Right cardiac atrium (tissue), 5 donors: ENCODE results near the gene MAB21L4. TPM values are rescaled to one million over a fixed set of nuclear protein-coding genes. Genes with fewer than 3 reads are reported as not detected.

Source experiments
- ATAC-seq, 2 donors: fragments of 200-7000 bp; cut with Tn5 transposase; one replicate each; pipeline versions ENCODE4 v1.8.0 to v1.9.1; 2020; ENCODE audit warnings: moderate library complexity in 2 of 2, mild to moderate bottlenecking in 1 of 2
- DNase-seq, 3 donors: peaks; one replicate each; pipeline ENCODE4 v3.0.0-alpha.2; 2020
- H3K27ac ChIP-seq: one replicate; pipeline ENCODE4 v1.5.1; 2013; ENCODE audit warnings: mild to moderate bottlenecking, low read length, control low read depth, moderate library complexity
- H3K27me3 ChIP-seq: one replicate; pipeline ENCODE4 v1.6.1; 2013; ENCODE audit not compliant: control insufficient read depth, insufficient read depth
- H3K4me1 ChIP-seq: one replicate; pipeline ENCODE4 v1.6.1; 2013; ENCODE audit warnings: low read length; ENCODE audit not compliant: control insufficient read depth, insufficient read depth
- H3K4me3 ChIP-seq: one replicate; pipeline ENCODE4 v1.5.1; 2013; ENCODE audit warnings: low read length, control low read depth
- H3K9me3 ChIP-seq: one replicate; pipeline ENCODE4 v1.6.1; 2013; ENCODE audit warnings: low read length; ENCODE audit not compliant: control insufficient read depth
- WGBS: extraction: QIAGEN DNeasy Blood & Tissue Kit; methylation state at CpG from one replicate; pipeline ENCODE4 v1.1.7; 2013; 5-methylcytosine and 5-hydroxymethylcytosine counted together
- intact Hi-C, 4 donors: fragments of 100-400 bp; cut with DNase I; formaldehyde crosslinking; loops; one replicate each; pipeline versions ENCODE4 v1.11.0 to v1.14.0; 2022 to 2023
- polyA plus RNA-seq: library from polyadenylated mRNA; stranded (reverse); fragments of 200-250 nt; gene quantifications from one replicate; pipeline ENCODE4 v1.2.3, GENCODE V29; 2013
- total RNA-seq, 4 donors: library from RNA; stranded (reverse); fragmentation: NEBNext Ultra II Directional; extraction: Animal tissue kit (Norgen Biotek cat#: 25700); gene quantifications; one replicate each; pipeline ENCODE4 v1.2.1, GENCODE V29; 2021
- donor health status: healthy with polysubstance abuse.
- donor health status: DM: no; HTN: yes; CAD: no.
- donor health status: DM: no; HTN: no; CAD: no.
- donor health status: DM: no; HTN: yes; CAD: no; lungs with severe emphysema.
- donor health status: DM: yes; HTN: yes; CAD: no.

MAB21L4 gene
- total and polyA plus RNA-seq, 5 donors: not detected

DNA sequence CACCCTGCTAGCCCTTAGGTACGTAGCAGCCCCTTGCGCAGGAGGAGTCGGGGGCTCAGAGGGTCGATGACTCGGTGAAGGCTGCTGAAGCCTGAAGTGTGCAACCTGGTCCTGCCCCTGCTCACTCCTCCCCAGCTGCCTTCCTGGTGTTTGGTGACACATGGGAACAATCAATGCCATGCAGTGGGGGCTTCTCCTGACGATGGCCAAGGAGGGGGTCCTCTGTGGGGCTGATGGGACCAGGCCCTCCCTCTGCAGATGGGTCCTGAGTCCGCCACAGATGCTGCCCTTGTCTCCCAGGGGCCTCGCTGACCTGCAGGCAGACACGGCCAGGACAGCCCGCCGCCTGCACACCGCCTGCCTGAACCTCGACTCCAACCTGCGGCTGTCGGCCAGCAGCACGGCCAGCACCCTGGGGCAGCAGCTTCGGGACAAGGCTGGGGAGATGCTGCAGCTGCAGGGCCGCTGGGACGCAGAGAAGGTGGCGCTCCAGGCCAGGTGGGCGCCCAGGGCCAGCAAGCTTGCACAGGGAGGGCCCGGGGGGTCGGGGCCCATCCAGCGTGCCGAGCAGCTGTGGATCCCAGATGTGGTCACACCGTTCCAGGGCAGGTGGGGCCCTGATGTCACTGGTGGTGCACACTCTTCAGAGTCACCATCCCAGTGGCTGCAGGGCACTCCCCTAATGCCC is 34.8 kb upstream of the MAB21L4 start:
- H3K9me3 ChIP-seq: no peaks in the 10 kb centered on the region
- no peaks in the 10 kb centered on the region for H3K27me3 ChIP-seq
- H3K27ac ChIP-seq: no peak overlapping the region
- ATAC-seq: no peak
- 81% methylated on average over 26 of the region's 26 CpGs for WGBS
- peak in 1 of 3 donors; percentile 42 for DNase-seq
- H3K4me3 ChIP-seq: no peak overlapping the region
- intact Hi-C loops: no loop called here
- H3K4me1 ChIP-seq: no peaks in the 10 kb centered on the region

DNA sequence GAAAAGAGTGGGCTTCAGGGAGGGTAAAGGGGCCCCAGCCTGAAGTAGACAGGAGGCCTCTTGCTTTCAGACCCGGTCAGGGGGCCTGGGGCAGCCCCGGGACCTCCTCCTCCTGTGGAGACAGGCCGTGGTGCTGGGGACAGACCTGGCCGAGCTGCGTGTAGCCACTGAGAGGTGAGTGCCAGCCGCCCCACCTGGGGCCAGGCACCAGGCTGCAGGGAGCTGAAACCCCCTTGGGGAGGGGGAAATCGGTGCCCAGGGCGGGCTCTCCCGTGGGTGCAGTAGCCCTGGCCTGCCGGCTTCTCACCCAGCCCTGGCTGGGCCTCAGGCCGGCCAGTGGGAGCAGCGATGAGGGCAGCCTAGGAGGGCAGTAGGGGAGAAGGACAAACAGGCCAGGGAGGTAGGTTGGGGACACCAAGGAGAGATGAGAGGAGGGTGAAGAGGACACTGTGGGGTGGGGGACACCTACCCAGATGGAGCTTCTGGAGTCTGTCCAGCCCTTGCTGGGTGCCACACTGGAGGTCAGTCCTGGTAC is 34.2 kb upstream of the MAB21L4 start:
- Histone ChIP-seq H3K27ac (no peak overlapping the region), H3K27me3 (no peaks in the 10 kb centered on the region), H3K4me3 (no peak overlapping the region), H3K4me1 (no peaks in the 10 kb centered on the region), H3K9me3 (no peaks in the 10 kb centered on the region)
- intact Hi-C loops: no loop called here
- peak in 2 of 3 donors; percentile 37 for DNase-seq
- WGBS: 87% methylated on average over 12 of the region's 12 CpGs
- no peak for ATAC-seq

DNA sequence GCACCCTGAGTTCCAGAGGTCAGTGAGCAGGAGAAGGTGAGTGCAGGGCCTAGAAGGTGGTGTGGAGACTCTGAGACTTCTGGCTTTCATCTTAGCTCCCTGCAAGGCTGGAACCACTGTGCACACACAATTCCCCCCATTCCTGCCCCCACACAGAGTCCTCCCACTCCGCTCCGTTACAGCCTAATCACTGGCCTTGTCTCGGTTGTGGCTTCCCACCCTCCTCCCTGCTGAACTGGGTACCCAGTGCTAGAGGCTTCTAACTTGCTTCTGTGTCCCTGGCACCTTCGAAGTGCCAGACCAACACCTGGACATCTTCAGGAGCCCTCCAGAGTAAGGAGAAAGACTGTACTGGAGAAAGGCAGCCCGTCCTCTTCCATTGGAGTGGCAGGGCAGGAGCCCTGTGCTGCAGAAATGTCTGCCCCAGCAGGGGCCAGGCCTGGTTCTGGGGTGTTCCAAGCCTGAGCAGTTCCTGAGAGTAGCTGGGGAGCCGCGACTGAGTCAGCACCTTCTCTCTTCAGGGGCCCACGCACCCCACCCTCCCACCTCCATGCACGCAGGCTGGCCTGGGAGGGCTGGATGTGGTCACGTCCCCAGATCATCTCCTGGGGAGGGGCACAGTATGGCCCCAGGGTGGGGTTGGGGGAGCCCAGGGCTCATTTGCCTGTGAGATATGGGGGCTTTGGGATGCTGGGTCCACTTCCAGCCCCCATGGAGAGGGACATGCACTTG is 33.6 kb upstream of the MAB21L4 start:
- H3K9me3 ChIP-seq: no peaks in the 10 kb centered on the region
- ATAC-seq (no peak), DNase-seq (no peak)
- H3K4me3 ChIP-seq: no peak overlapping the region
- WGBS: 76% methylated on average over 10 of the region's 10 CpGs
- intact Hi-C loops: no loop called here
- no peaks in the 10 kb centered on the region for H3K4me1 ChIP-seq
- H3K27me3 ChIP-seq: no peaks in the 10 kb centered on the region
- H3K27ac ChIP-seq: no peak overlapping the region

DNA sequence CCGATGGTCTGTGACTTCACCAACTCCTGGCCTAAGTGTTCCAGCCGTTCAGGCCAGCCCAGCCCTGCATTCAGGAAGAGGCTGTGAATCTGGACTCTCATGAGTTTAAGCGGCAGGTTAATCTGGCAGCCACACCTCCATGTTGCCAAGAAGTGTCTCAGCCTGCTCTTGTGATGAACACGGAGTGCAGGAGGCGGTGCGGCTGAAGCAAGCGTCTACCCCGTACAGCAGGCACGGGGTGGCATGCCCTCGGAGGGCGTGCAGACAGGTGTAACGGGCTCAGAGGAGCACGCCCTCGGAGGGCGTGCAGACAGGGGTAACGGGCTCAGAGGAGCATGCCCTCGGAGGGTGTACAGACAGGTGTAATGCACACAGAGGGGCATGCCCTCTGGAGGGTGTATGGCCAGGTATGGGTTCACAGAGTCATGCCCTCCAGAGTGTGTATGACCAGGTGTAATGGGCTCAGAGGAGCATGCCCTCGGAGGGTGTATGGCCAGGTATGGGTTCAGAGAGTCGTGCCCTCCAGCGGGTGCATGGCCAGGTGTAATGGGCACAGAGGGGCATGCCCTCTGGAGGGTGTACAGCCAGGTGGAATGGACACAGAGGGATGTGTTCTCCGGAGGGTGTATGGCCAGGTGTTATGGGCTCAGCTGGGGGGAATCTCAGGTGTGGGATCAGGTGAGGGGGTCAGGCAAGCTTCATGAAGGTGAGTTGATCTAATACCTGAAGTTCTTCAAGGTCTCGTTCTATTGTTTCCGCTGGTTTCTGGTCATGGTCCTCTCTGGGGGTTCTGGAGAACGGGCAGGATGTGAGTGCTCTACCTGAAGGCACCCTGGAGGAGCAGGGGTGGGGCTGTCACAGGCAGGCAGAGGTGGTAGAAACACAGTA is 32.8 kb upstream of the MAB21L4 start:
- peak in 2 of 3 donors; percentile 6 to 49 for DNase-seq
- intact Hi-C loops: no loop called here

DNA sequence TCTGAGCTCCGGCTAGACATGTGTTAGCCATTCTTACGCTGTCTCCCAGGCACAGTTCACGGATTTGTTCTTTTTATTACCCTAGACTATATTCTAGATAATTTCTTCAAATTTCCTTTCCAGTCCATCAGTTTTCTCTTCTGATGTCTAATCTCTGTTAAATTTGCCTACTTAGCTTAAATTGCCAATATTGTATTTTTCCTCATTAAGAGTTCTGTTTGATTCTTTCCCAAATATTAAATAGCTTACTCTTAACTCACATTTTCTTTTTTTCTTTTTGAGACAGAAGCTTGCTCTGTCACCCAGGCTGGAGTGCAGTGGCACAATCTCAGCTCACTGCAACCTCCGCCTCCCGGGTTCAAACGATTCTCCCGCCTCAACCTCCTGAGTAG is 31.4 kb upstream of the MAB21L4 start:
- H3K27me3 ChIP-seq: no peaks in the 10 kb centered on the region
- DNase-seq (no peak), ATAC-seq (no peak)
- H3K27ac ChIP-seq: no peak overlapping the region
- WGBS: 87% methylated on average over 7 of the region's 7 CpGs
- H3K4me1 ChIP-seq: no peaks in the 10 kb centered on the region
- no peaks in the 10 kb centered on the region for H3K9me3 ChIP-seq
- intact Hi-C loops: no loop called here
- no peak overlapping the region for H3K4me3 ChIP-seq

More for the DNA sequence above, 32.8 kb upstream of the MAB21L4 start:
- H3K27ac ChIP-seq: no peak overlapping the region
- H3K27me3 ChIP-seq: no peaks in the 10 kb centered on the region
- H3K9me3 ChIP-seq: no peaks in the 10 kb centered on the region
- H3K4me1 ChIP-seq: no peaks in the 10 kb centered on the region
- 86% methylated on average over 24 of the region's 24 CpGs for WGBS
- no peak overlapping the region for H3K4me3 ChIP-seq
- no peak for ATAC-seq

DNA sequence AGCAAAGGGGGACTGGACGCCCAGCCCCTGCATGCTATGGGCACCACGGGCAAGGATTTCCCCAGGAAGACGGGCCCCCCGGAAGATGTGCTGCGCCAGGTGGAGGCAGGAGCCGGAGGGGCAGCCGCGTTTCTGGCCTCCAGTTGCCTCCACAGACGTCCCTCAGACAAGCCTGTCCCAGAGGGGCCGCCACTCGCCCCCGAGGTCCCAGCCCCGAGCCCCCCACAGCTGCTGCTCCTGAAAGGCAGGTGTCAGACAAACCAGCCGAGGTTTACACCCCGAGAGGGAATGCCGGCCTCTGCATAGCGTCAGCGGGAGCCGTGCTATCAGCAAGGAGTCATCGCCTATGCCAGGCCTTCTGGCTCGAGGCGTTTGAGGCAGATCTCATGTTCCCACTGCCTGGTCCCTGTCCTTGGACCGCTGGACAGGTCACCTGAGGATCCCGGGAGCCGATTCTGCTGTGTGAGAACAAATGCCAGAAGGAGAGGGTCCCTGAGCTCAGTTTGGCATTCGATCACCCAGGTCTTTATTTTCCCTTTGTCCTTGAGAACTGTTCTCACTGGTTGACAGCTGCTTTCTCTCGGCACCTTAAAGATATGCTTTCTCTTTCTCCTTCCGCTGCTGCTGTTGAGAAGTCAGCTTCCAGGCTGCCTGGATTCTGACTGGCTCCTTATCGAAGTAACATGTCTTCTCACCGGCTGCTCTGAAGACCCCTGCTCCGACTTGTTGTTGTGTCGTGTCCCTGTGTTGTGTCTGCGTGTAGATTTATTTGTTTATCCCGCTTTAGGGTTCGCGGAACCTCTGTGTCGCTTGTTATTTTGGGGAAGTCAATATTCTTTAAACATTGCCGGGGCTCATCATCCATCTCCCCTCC is 30.8 kb upstream of the MAB21L4 start:
- H3K27me3 ChIP-seq: no peaks in the 10 kb centered on the region
- DNase-seq (peak; percentile 50 to 72 (median 65)), ATAC-seq (peak; percentile 55)
- intact Hi-C loops: no loop called here
- H3K27ac ChIP-seq: no peak overlapping the region
- 43% methylated on average over 38 of the region's 38 CpGs for WGBS
- no peaks in the 10 kb centered on the region for H3K4me1 ChIP-seq
- H3K9me3 ChIP-seq: no peaks in the 10 kb centered on the region
- no peak overlapping the region for H3K4me3 ChIP-seq

DNA sequence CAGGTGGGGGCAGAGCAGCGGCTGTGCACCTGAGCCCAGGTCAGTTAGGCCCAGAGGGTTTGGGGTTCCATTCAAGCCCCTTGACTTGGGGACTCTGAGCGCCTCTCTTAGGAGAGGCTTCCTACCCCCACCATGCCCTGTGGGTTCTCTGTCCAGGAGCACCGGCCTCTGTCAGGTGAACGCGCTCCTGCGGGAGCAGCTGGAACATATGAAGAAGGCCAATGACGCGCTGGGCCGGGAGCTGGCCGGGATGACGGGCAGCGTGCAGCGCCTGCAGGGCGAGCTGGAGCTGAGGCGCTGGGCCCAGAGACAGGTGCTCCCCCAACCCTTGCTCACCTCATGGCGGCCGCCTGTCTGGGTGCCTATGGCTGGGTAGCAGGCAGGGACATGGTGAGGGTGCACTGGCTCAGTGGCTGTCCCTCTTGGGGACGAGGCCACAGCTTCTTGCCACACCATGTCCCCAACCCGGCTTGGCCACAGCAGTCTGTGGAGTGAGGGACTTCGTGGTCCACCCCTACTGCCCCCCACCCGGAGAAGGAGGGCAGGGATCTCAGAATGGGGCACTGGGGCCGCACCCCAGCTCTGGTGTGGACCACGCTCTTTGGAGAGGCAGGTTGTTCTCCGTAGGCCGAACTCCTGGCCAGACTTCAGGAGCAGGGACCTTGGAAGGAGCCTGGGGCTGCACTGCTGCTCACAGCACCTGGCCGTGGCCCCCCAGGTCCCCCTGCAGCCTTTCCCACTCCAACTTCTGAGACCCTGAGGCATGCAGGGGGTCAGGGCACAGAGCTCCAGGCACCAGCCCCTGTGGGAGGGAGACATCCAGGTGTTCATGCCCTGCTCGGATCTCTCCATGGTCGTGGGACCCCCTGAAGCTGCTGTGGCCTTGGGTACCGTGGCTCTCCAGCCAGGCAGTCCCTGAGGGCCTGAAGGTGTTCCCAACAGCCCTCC is 29.9 kb upstream of the MAB21L4 start:
- DNase-seq (peak; percentile 13 to 42 (median 41)), ATAC-seq (no peak)
- Histone ChIP-seq H3K27me3 (no peaks in the 10 kb centered on the region), H3K4me1 (no peaks in the 10 kb centered on the region), H3K27ac (no peak overlapping the region), H3K9me3 (no peaks in the 10 kb centered on the region), H3K4me3 (no peak overlapping the region)
- WGBS: 87% methylated on average over 29 of the region's 29 CpGs
- intact Hi-C loops: no loop called here

DNA sequence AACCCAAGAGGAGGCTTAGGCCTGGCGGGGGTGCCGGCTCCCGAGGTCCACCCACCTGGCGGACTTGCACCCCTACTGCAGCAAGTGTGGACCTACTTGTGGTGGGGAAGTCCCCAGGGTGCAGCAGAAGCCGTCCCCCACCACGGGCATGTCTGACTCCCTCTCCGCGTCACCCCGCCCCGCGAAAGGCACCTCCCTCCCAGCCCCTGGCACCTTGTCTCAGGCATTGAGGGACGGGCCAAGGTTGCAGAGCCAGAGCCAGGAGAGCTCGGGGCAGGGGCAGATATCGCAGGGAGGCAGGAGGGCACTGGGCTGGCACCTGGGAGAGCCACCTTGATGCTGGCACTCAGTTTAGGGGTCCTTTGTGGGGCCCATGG is 29.2 kb upstream of the MAB21L4 start:
- no peaks in the 10 kb centered on the region for H3K9me3 ChIP-seq
- WGBS: 85% methylated on average over 14 of the region's 14 CpGs
- H3K4me1 ChIP-seq: no peaks in the 10 kb centered on the region
- H3K4me3 ChIP-seq: no peak overlapping the region
- DNase-seq (peak in 1 of 3 donors; percentile 45), ATAC-seq (no peak)
- H3K27me3 ChIP-seq: no peaks in the 10 kb centered on the region
- no peak overlapping the region for H3K27ac ChIP-seq
- intact Hi-C loops: no loop called here

DNA sequence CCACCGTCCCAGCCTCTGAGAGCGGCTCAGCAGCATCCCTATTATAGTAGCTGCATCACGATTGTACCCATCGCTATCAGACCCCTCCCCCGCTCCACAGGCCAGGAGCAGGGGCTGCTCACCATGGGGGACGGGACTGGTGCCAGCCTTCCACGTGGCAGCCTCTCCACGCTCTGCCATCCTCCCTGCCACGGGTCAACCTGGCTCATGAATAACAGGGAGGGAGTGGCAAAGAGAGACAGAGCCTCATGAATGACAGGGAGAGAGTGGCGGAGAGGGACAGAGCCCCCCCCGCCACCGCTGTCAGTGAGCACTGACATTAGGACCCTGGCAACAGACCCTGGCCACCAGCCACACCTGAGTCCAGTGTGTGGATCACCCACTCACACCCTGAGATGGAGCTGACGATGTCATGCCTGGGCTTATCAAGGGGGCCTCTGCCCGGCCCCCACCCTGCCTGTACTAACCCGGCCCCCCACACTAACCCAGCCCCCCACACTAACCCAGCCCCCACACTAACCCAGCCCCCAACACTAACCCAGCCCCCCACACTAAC is 27.1 kb upstream of the MAB21L4 start:
- Histone ChIP-seq H3K4me1 (no peaks in the 10 kb centered on the region), H3K27ac (no peak overlapping the region), H3K9me3 (no peaks in the 10 kb centered on the region), H3K4me3 (no peak overlapping the region), H3K27me3 (no peaks in the 10 kb centered on the region)
- no peak for ATAC-seq
- intact Hi-C loops: no loop called here
- WGBS: 54% methylated on average over 15 of the region's 15 CpGs
- DNase-seq: peak; percentile 13 to 55 (median 51)
